Neural cell (in vitro differentiated cells): Measurements from ENCODE around the gene TOP1. TPM values are rescaled to one million over a fixed set of nuclear protein-coding genes. Genes with fewer than 3 reads are reported as not detected.

Experiments
- H2AFZ ChIP-seq: fragments of 200-600, 300-800 bp; sonication (generic), shearing (Covaris generic); 2 replicates; pipeline ENCODE4 v1.6.0; 2014; ENCODE audit warnings: low read depth, mild to moderate bottlenecking, antibody characterized with exemption, low read length, moderate library complexity
- H3F3A ChIP-seq: fragments of 200-600 bp; shearing (Covaris generic); 2 replicates; pipeline ENCODE4 v1.6.1; 2016; ENCODE audit warnings: mild to moderate bottlenecking, moderate library complexity, mixed read lengths, antibody characterized with exemption, low read length; ENCODE audit not compliant: insufficient read depth, poor library complexity, severe bottlenecking
- H3K27ac ChIP-seq: fragments of 200-600, 300-800 bp; sonication (generic), shearing (Covaris generic); 2 replicates; pipeline ENCODE4 v1.5.1; 2014; ENCODE audit warnings: mild to moderate bottlenecking, low read length, moderate library complexity
- H3K27me3 ChIP-seq: fragments of 300-800, 200-600 bp; sonication (generic), shearing (Covaris generic); 2 replicates; pipeline ENCODE4 v1.6.0; 2014; ENCODE audit warnings: mild to moderate bottlenecking, low read depth, low read length, moderate library complexity; ENCODE audit not compliant: insufficient read depth
- H3K36me3 ChIP-seq: fragments of 300-800, 200-600 bp; sonication (generic), shearing (Covaris generic); 2 replicates; pipeline ENCODE4 v1.5.1; 2014; ENCODE audit warnings: mild to moderate bottlenecking, antibody characterized with exemption, low read length, moderate library complexity; ENCODE audit not compliant: insufficient read depth
- H3K4me2 ChIP-seq: fragments of 300-800, 200-600 bp; sonication (generic), shearing (Covaris generic); 2 replicates; pipeline ENCODE4 v1.6.0; 2014; ENCODE audit warnings: mild to moderate bottlenecking, low read length
- H3K4me3 ChIP-seq: fragments of 300-800, 200-600 bp; sonication (generic), shearing (Covaris generic); 2 replicates; pipeline ENCODE4 v1.5.1; 2014; ENCODE audit warnings: mild to moderate bottlenecking, low read length, moderate library complexity
- H3K79me2 ChIP-seq: fragments of 200-600 bp; shearing (Covaris generic); replicated peaks from 2 replicates; pipeline ENCODE4 v1.6.0; 2014; ENCODE audit warnings: mild to moderate bottlenecking, low read length, moderate library complexity; ENCODE audit not compliant: insufficient read depth
- H3K9ac ChIP-seq: fragments of 300-800, 200-600 bp; sonication (generic), shearing (Covaris generic); 2 replicates; pipeline ENCODE4 v1.6.1; 2016; ENCODE audit warnings: mild to moderate bottlenecking, low read length, mixed read lengths
- H3K9me2 ChIP-seq: fragments of 200-600 bp; shearing (Covaris generic); 2 replicates; pipeline ENCODE4 v1.6.1; 2016; ENCODE audit warnings: mild to moderate bottlenecking, low read length, mixed read lengths; ENCODE audit not compliant: insufficient read depth
- H3K9me3 ChIP-seq: fragments of 200-600, 300-800 bp; sonication (generic), shearing (Covaris generic); 2 replicates; pipeline ENCODE4 v1.6.1; 2016; ENCODE audit warnings: mild to moderate bottlenecking, mixed run types, low read length, moderate library complexity, mixed read lengths
- H4K20me1 ChIP-seq: fragments of 200-600 bp; shearing (Covaris generic); 2 replicates; pipeline ENCODE4 v1.6.1; 2016; ENCODE audit warnings: mild to moderate bottlenecking, mixed run types; ENCODE audit not compliant: insufficient read depth
- EP300 ChIP-seq: fragments of 450-650 bp; conservative IDR thresholded peaks from 2 replicates; pipeline ENCODE4 v1.6.1; 2014; ENCODE audit warnings: antibody characterized with exemption, mild to moderate bottlenecking, moderate library complexity; ENCODE audit not compliant: poor library complexity, severe bottlenecking
- EZH2 ChIP-seq: fragments of 200-600, 300-800 bp; shearing (Covaris generic), sonication (generic); IDR thresholded peaks from 2 replicates; pipeline ENCODE4 v1.6.1; 2014; ENCODE audit warnings: antibody characterized with exemption, low read length, borderline replicate concordance, mild to moderate bottlenecking; ENCODE audit not compliant: insufficient read depth, poor library complexity, severe bottlenecking
- MXI1 ChIP-seq: fragments of 450-650 bp; conservative IDR thresholded peaks from 2 replicates; pipeline ENCODE4 v1.6.1; 2014; ENCODE audit warnings: antibody characterized with exemption, mild to moderate bottlenecking; ENCODE audit not compliant: poor library complexity, severe bottlenecking
- POLR2AphosphoS5 ChIP-seq: IDR thresholded peaks from 2 replicates; pipeline ENCODE4 v1.6.1; 2012
- RAD21 ChIP-seq: fragments of 450-650 bp; conservative IDR thresholded peaks from 2 replicates; pipeline ENCODE4 v1.6.1; 2014; ENCODE audit warnings: antibody characterized with exemption, mild to moderate bottlenecking, moderate library complexity
- SMC3 ChIP-seq: fragments of 450-650 bp; conservative IDR thresholded peaks from 2 replicates; pipeline ENCODE4 v1.6.1; 2014; ENCODE audit warnings: antibody characterized with exemption, mild to moderate bottlenecking, moderate library complexity; ENCODE audit not compliant: poor library complexity
- TAF1 ChIP-seq: IDR thresholded peaks from 2 replicates; pipeline ENCODE4 v1.6.1; 2012; ENCODE audit warnings: low read depth
- polyA plus RNA-seq: library from polyadenylated mRNA; depleted of rRNA; stranded (reverse); fragments of >200 nt; gene quantifications from 2 replicates; pipeline ENCODE4 v1.2.3, GENCODE V29; 2014
- TF ChIP-seq, protein P1 (sequence below): IDR thresholded peaks from 2 replicates; pipeline ENCODE4 v1.6.1; 2012; ENCODE audit warnings: borderline replicate concordance
- TF ChIP-seq, protein P2 (sequence below): fragments of 450-650 bp; IDR thresholded peaks from 2 replicates; pipeline ENCODE4 v1.5.1; 2014; ENCODE audit warnings: antibody characterized with exemption, mild to moderate bottlenecking, moderate library complexity; ENCODE audit not compliant: poor library complexity, severe bottlenecking

Gene TOP1
- polyA plus RNA-seq, 1 donor from 2014 or later = 33.2 TPM

DNA sequence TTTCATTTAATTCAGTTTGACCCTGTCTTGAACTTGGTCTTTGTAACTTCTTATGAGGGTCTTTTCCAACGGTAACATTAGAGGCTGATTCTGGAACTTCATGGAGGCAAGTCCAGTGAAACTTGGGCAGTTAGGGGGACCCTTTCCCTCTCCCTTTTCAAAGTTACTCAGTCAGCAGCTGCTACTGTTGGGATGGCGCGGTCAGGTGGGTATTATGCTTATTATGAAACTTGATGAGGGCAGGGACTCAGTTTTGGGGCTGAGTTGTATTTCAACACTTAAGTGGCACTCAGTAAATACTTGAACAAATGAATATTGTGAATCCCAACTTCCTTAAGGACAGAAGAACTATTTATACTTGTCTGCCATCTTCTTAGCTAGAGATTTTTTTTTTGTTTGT, 20.8 kb downstream of the TOP1 start:
- H3K9me3 ChIP-seq = no peaks in the 10 kb centered on the region
- H4K20me1 ChIP-seq = peaks cover 15% of the 10 kb centered on the region
- H3K27me3 ChIP-seq = no peaks in the 10 kb centered on the region
- TF ChIP-seq TAF1 (no peak), EP300 (no peak), SMC3 (no peak), MXI1 (no peak), RAD21 (no peak), POLR2AphosphoS5 (no peak), EZH2 (no peak)
- TF ChIP-seq, protein P1, sequence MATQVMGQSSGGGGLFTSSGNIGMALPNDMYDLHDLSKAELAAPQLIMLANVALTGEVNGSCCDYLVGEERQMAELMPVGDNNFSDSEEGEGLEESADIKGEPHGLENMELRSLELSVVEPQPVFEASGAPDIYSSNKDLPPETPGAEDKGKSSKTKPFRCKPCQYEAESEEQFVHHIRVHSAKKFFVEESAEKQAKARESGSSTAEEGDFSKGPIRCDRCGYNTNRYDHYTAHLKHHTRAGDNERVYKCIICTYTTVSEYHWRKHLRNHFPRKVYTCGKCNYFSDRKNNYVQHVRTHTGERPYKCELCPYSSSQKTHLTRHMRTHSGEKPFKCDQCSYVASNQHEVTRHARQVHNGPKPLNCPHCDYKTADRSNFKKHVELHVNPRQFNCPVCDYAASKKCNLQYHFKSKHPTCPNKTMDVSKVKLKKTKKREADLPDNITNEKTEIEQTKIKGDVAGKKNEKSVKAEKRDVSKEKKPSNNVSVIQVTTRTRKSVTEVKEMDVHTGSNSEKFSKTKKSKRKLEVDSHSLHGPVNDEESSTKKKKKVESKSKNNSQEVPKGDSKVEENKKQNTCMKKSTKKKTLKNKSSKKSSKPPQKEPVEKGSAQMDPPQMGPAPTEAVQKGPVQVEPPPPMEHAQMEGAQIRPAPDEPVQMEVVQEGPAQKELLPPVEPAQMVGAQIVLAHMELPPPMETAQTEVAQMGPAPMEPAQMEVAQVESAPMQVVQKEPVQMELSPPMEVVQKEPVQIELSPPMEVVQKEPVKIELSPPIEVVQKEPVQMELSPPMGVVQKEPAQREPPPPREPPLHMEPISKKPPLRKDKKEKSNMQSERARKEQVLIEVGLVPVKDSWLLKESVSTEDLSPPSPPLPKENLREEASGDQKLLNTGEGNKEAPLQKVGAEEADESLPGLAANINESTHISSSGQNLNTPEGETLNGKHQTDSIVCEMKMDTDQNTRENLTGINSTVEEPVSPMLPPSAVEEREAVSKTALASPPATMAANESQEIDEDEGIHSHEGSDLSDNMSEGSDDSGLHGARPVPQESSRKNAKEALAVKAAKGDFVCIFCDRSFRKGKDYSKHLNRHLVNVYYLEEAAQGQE = no peak
- TF ChIP-seq, protein P2, sequence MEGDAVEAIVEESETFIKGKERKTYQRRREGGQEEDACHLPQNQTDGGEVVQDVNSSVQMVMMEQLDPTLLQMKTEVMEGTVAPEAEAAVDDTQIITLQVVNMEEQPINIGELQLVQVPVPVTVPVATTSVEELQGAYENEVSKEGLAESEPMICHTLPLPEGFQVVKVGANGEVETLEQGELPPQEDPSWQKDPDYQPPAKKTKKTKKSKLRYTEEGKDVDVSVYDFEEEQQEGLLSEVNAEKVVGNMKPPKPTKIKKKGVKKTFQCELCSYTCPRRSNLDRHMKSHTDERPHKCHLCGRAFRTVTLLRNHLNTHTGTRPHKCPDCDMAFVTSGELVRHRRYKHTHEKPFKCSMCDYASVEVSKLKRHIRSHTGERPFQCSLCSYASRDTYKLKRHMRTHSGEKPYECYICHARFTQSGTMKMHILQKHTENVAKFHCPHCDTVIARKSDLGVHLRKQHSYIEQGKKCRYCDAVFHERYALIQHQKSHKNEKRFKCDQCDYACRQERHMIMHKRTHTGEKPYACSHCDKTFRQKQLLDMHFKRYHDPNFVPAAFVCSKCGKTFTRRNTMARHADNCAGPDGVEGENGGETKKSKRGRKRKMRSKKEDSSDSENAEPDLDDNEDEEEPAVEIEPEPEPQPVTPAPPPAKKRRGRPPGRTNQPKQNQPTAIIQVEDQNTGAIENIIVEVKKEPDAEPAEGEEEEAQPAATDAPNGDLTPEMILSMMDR = no peak
- H3K4me2 ChIP-seq = no peak overlapping the region
- peaks cover 93% of the 10 kb centered on the region for H3K79me2 ChIP-seq
- H3F3A ChIP-seq = no peaks in the 10 kb centered on the region
- no peaks in the 10 kb centered on the region for H3K9me2 ChIP-seq
- no peaks in the 10 kb centered on the region for H3K36me3 ChIP-seq
- no peak overlapping the region for H3K4me3 ChIP-seq
- no peak overlapping the region for H3K27ac ChIP-seq
- no peak overlapping the region for H2AFZ ChIP-seq
- H3K9ac ChIP-seq = no peak overlapping the region

DNA sequence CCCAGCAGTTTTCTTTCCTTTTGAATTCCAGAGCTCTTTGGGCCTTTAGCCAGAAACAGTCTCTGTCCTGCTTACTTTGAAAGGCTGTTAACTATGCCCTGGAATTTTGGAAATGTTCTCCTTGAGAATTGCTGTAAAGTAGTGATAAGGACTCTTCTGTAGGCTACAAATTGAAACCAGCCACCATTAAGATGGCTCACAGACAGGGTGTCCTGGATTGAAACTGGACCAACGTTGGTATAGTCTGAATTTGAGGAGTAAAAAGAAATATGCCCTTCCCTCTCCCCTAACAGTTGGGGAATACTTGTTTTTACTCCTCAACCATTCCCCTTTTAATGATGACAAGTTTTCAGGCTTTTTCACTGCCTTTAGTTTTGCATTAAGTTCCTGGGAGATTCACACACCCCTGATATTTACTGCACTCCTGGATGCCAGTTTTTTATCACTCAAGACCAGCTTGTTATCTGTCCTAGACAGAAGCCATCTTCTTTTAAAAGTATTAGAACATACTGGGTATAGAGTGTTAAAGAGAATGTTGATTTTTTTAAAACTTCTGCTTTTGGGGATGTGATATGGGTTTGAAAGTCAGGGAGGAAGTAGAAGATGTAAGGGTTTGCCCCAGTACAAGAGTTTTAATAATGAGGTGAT, 21.9 kb downstream of the TOP1 start:
- no peak overlapping the region for H2AFZ ChIP-seq
- TF ChIP-seq SMC3 (no peak), EP300 (no peak), MXI1 (no peak), POLR2AphosphoS5 (no peak), RAD21 (no peak), EZH2 (no peak), TAF1 (no peak)
- TF ChIP-seq, protein P1 = no peak
- TF ChIP-seq, protein P2 = no peak
- no peak overlapping the region for H3K27ac ChIP-seq
- H3K9me3 ChIP-seq = no peaks in the 10 kb centered on the region
- no peaks in the 10 kb centered on the region for H3K9me2 ChIP-seq
- peaks cover 14% of the 10 kb centered on the region for H4K20me1 ChIP-seq
- H3K36me3 ChIP-seq = no peaks in the 10 kb centered on the region
- H3K4me2 ChIP-seq = no peak overlapping the region
- no peak overlapping the region for H3K4me3 ChIP-seq
- peaks cover 83% of the 10 kb centered on the region for H3K79me2 ChIP-seq
- no peaks in the 10 kb centered on the region for H3K27me3 ChIP-seq
- no peaks in the 10 kb centered on the region for H3F3A ChIP-seq
- H3K9ac ChIP-seq = no peak overlapping the region
